ENCODE data around the gene SPINT2. TPM values are rescaled to one million over a fixed set of nuclear protein-coding genes. Genes with fewer than 3 reads are reported as not detected.
A peak's percentile ranks its signal among the peaks of the same experiment; 100 is the strongest.

The SPINT2 gene
- total and polyA plus RNA-seq, 2 of the 13 experiments (the other 11 are each of a cell fraction or from before 2014, with no cell fraction given) = 0.31 to 0.77 TPM

- TF ChIP-seq UBTF (CRISPR knock-in tag; IDR thresholded peaks at IDR 0.05) (peak; percentile 38; the same call in 1 of the 2 replicates), KMT2A (CRISPR knock-in tag; IDR thresholded peaks at IDR 0.05) (no peak), MAX (IDR thresholded peaks at IDR 0.05) (peak; percentile 70), NFYC (CRISPR knock-in tag; IDR thresholded peaks at IDR 0.05) (peak; percentile 70), ZNF430 (CRISPR knock-in tag; IDR thresholded peaks at IDR 0.05) (no peak), HOXA3 (CRISPR knock-in tag; IDR thresholded peaks at IDR 0.05) (peak; percentile 68; the same call in 1 of the 2 replicates), SUZ12 (IDR thresholded peaks at IDR 0.05; ENCODE audit: low read depth, low read length) (no peak), ATF3 (CRISPR knock-in tag; IDR thresholded peaks at IDR 0.05) (no peak), ZNF30 (CRISPR knock-in tag; IDR thresholded peaks at IDR 0.05) (no peak), ZBTB3 (CRISPR knock-in tag; IDR thresholded peaks at IDR 0.05; ENCODE audit: borderline replicate concordance, low read depth) (no peak), SP4 (CRISPR knock-in tag; IDR thresholded peaks at IDR 0.05) (peak; percentile 38; the same call in 1 of the 2 replicates), ZKSCAN1 (IDR thresholded peaks at IDR 0.05; ENCODE audit: low read length) (no peak), CTCF (CRISPR knock-in tag; IDR thresholded peaks at IDR 0.05) (0 out of 2 replicates have a peak, but pooled peaks have one; percentile 4), ZNF639 (CRISPR knock-in tag; conservative IDR thresholded peaks at IDR 0.05) (no peak; the same call in 1 of the 2 replicates), SMYD3 (CRISPR knock-in tag; IDR thresholded peaks at IDR 0.05) (no peak), RORA (CRISPR knock-in tag; IDR thresholded peaks at IDR 0.05) (no peak), HOXD1 (CRISPR knock-in tag; IDR thresholded peaks at IDR 0.05) (no peak), ONECUT2 (CRISPR knock-in tag; IDR thresholded peaks at IDR 0.05) (no peak), NPAS2 (CRISPR knock-in tag; IDR thresholded peaks at IDR 0.05; ENCODE audit: borderline replicate concordance) (no peak), BCL6 (CRISPR knock-in tag; IDR thresholded peaks at IDR 0.05) (no peak), ZFP36L1 (CRISPR knock-in tag; IDR thresholded peaks at IDR 0.05) (no peak), ZNF768 (CRISPR knock-in tag; IDR thresholded peaks at IDR 0.05) (no peak)
These were observed 51.5 kb downstream of the SPINT2 start, which contains the start of gene YIF1B (continued) for GRCh38 chr19:38315657-38316476.
